GM18870 (cell line): ENCODE data around the gene CRY1.
"Not testable (repeated sequence)": the region's sequence is repeated elsewhere in the genome, so short reads cannot be mapped to it uniquely, and the experiment has no call there.

Experiments
- ATAC-seq: cut with Tn5 transposase; IDR thresholded peaks from one replicate; pipeline ENCODE4 v1.9.1; 2021; ENCODE audit warnings: moderate library complexity; ENCODE audit not compliant: unreplicated experiment

The CRY1 gene

GRCh38 chr12:107108995-107109508 lies 15.7 kb upstream of the CRY1 start:
- ATAC-seq, result no peak

GRCh38 chr12:107108366-107108765 lies 15.0 kb upstream of the CRY1 start:
- not testable (repeated sequence) for ATAC-seq

- ATAC-seq, result no peak
These were observed 14.0 kb upstream of the CRY1 start for GRCh38 chr12:107107381-107107780.

GRCh38 chr12:107106241-107107025 lies 13.1 kb upstream of the CRY1 start:
- ATAC-seq, result no peak

GRCh38 chr12:107105410-107105703 lies 12.0 kb upstream of the CRY1 start:
- no peak for ATAC-seq

- no peak for ATAC-seq
These were observed 10.2 kb upstream of the CRY1 start for GRCh38 chr12:107103516-107103915.

GRCh38 chr12:107103097-107103496 lies 9.7 kb upstream of the CRY1 start:
- ATAC-seq, result no peak

GRCh38 chr12:107102294-107102693 lies 8.9 kb upstream of the CRY1 start:
- ATAC-seq, result no peak

- no peak for ATAC-seq
These were observed 8.3 kb upstream of the CRY1 start for GRCh38 chr12:107101651-107102050.

- ATAC-seq, result no peak
These were observed 6.6 kb upstream of the CRY1 start for GRCh38 chr12:107099917-107100316.

GRCh38 chr12:107096571-107096970 lies 3.2 kb upstream of the CRY1 start:
- no peak for ATAC-seq

- no peak for ATAC-seq
These were observed 767 bp upstream of the CRY1 start for GRCh38 chr12:107094183-107094448.

GRCh38 chr12:107092669-107093416 lies 506 bp downstream of the CRY1 start:
- ATAC-seq, result peak; percentile 17

- no peak for ATAC-seq
These were observed 1.2 kb downstream of the CRY1 start for GRCh38 chr12:107091989-107092641.

GRCh38 chr12:107091381-107091780 lies 2.0 kb downstream of the CRY1 start:
- ATAC-seq, result no peak

- no peak for ATAC-seq
These were observed 2.6 kb downstream of the CRY1 start for GRCh38 chr12:107090711-107091110.

- no peak for ATAC-seq
These were observed 4.4 kb downstream of the CRY1 start for GRCh38 chr12:107088912-107089311.

GRCh38 chr12:107086314-107086713 lies 7.0 kb downstream of the CRY1 start:
- no peak for ATAC-seq

GRCh38 chr12:107081778-107082177 lies 11.6 kb downstream of the CRY1 start:
- no peak for ATAC-seq

- ATAC-seq, result no peak
These were observed 13.1 kb downstream of the CRY1 start for GRCh38 chr12:107080299-107080698.

- ATAC-seq, result no peak
These were observed 14.0 kb downstream of the CRY1 start for GRCh38 chr12:107079172-107080011.
